SH-SY5Y (cell line): Measurements from ENCODE around the gene PDGFA.

Experiments used
- GATA2 ChIP-seq: IDR thresholded peaks from 2 replicates; pipeline ENCODE4 v1.6.1; 2011; ENCODE audit warnings: mild to moderate bottlenecking, low read depth, low read length
- GATA3 ChIP-seq: IDR thresholded peaks from 2 replicates; pipeline ENCODE4 v1.6.1; 2011; ENCODE audit warnings: low read depth, mild to moderate bottlenecking, low read length, moderate library complexity

GRCh38 chr7:542713-543500 is 23.3 kb upstream of the PDGFA start:
- TF ChIP-seq GATA2 (no peak), GATA3 (no peak)
